Vagina (tissue), 2 donors: ENCODE data around the gene TPX2.

Source experiments
- CTCF ChIP-seq, 3 experiments: fragments of 450-650 bp in 2 of 3; fragments of 200-600 bp in 1 of 3; sonication (generic) in 1 of 3; IDR thresholded peaks; one replicate each; pipeline ENCODE4 v1.5.1; 2017 to 2019; ENCODE audit warnings: antibody characterized with exemption in 3 of 3, mild to moderate bottlenecking in 2 of 3, moderate library complexity in 2 of 3
- POLR2A ChIP-seq, 2 donors: fragments of 450-650 bp; IDR thresholded peaks; one replicate each; pipeline ENCODE4 v1.6.1; 2017; ENCODE audit warnings: antibody characterized with exemption in 2 of 2, mild to moderate bottlenecking in 2 of 2, moderate library complexity in 2 of 2
- POLR2AphosphoS5 ChIP-seq, 2 donors: sonication (generic); formaldehyde crosslinking; IDR thresholded peaks; one replicate each; pipeline ENCODE4 v1.9.0; 2017; ENCODE audit warnings: antibody characterized with exemption in 2 of 2, mild to moderate bottlenecking in 2 of 2, low read depth in 1 of 2; ENCODE audit not compliant: insufficient read depth in 1 of 2

DNA sequence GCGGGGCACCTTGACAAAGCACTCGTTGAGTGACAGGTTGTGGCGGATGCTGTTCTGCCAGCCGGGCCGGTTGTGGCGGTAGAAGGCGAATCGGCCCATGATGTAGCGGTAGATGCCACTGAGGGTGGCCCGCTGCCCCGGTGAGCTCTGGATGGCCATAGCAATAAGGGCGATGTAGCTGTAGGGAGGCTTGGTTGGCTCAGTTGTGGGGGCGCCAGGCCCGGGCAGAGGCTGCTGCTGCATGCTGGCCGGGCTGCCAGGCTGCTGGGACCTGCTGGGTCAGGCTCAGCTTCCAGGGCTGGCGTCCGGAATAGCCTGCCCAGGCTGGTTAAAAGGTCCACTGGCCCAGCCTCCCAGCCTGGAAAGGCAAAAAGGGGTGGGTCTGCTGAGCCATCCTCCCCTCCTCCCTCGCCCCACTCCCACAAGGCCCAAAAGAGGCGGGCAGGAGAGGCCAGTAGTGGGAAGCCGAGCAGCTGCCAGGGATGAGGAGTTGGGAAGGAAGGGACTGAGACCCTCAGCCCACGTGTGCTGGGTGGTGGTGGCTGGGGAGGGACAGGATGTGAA lies 106.3 kb downstream of the TPX2 start, which contains the start of gene FOXS1:
- TF ChIP-seq POLR2AphosphoS5 (IDR thresholded peaks at IDR 0.05; ENCODE audit: insufficient read depth in 1 of 2, low read depth in 1 of 2) (peak in 1 of 2 donors; percentile 56), POLR2A (IDR thresholded peaks at IDR 0.05) (no peak), CTCF (IDR thresholded peaks at IDR 0.05) (no peak)
